GM10266 (cell line): ENCODE results near the gene XCR1.

Source experiments
- DNase-seq: peaks from one replicate; pipeline ENCODE4 v3.0.0; 2012; ENCODE audit errors: extremely low spot score
- TF ChIP-seq, protein P1 (sequence below): IDR thresholded peaks from 2 replicates; pipeline ENCODE4 v1.5.1; 2012; ENCODE audit warnings: mild to moderate bottlenecking, low read depth; ENCODE audit not compliant: control insufficient read depth, insufficient read depth; ENCODE audit errors: missing control alignments

Gene XCR1

DNA sequence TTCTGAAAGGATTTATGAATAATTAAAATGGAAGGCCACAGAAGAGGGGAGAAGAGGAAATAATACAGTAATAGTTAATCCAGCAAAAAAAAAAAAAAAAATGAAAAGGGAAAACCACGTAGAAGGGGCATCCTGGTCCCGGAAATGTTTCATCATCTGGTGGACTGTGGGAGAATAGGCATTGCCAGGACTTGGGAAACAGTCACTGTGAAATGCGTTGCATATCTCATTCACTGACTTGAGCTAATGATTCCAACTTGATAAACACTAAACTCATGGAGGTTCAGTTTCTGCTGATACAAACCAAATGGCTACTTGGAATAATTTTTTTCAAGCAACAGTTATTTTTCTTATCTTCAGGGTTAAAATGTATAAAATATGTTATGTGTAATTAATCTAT lies 3.2 kb downstream of the XCR1 start:
- no peak for DNase-seq
- TF ChIP-seq, protein P1, sequence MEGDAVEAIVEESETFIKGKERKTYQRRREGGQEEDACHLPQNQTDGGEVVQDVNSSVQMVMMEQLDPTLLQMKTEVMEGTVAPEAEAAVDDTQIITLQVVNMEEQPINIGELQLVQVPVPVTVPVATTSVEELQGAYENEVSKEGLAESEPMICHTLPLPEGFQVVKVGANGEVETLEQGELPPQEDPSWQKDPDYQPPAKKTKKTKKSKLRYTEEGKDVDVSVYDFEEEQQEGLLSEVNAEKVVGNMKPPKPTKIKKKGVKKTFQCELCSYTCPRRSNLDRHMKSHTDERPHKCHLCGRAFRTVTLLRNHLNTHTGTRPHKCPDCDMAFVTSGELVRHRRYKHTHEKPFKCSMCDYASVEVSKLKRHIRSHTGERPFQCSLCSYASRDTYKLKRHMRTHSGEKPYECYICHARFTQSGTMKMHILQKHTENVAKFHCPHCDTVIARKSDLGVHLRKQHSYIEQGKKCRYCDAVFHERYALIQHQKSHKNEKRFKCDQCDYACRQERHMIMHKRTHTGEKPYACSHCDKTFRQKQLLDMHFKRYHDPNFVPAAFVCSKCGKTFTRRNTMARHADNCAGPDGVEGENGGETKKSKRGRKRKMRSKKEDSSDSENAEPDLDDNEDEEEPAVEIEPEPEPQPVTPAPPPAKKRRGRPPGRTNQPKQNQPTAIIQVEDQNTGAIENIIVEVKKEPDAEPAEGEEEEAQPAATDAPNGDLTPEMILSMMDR: no peak

DNA sequence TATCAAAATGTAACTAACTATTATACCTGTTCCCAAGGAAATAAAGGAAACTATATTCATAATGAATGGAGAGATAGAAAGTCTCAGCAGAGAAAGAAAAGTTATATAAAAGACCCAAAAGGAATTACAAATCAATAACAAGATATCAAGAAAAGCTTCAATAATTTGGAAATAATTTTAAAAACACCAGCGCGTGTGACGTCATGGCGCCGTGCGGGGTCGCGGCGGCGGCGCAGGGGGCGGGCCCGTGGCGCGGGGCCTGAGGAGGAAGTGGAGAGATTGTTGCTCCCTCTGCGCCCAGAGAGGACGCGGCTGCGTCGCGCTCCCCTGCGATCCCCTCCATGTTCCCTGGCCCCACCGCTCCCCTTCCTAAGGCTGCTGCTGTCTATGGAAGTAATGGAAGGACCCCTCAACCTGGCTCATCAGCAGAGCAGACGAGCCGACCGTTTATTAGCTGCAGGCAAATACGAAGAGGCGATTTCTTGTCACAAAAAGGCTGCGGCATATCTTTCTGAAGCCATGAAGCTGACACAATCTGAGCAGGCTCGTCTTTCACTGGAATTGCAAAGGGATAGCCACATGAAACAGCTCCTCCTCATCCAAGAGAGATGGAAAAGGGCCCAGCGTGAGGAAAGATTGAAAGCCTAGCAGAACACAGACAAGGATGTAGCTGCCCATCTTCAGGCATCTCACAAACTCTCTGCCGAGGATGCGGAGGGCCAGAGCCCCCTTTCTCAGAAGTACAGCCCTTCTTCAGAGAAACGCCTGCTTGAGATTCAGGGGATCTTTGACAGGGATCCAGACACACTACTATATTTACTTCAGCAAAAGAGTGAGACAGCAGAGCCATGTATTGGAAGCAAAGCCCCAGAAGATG lies 4.1 kb downstream of the XCR1 start:
- DNase-seq: no peak
- TF ChIP-seq, protein P1: no peak

DNA sequence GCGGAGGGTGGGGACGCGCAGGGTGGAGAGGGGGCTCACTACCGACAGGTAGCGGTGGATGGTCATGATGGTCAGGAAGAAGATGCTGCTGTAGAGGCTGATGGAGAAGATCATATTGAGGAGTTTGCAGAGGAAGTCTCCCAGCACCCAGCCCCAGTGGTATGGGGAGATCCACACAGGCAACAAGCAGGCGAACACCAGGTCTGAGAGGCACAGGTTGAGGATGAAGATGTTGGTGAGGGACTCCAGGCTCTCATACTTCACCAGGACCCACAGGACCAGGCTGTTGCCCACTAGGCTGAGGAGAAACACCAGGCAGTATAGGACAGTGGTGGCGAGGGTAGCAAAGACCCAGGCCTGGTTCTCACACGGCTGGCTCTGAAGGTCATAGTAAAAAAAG lies 5.8 kb downstream of the XCR1 start:
- TF ChIP-seq, protein P1: no peak
- DNase-seq: no peak

DNA sequence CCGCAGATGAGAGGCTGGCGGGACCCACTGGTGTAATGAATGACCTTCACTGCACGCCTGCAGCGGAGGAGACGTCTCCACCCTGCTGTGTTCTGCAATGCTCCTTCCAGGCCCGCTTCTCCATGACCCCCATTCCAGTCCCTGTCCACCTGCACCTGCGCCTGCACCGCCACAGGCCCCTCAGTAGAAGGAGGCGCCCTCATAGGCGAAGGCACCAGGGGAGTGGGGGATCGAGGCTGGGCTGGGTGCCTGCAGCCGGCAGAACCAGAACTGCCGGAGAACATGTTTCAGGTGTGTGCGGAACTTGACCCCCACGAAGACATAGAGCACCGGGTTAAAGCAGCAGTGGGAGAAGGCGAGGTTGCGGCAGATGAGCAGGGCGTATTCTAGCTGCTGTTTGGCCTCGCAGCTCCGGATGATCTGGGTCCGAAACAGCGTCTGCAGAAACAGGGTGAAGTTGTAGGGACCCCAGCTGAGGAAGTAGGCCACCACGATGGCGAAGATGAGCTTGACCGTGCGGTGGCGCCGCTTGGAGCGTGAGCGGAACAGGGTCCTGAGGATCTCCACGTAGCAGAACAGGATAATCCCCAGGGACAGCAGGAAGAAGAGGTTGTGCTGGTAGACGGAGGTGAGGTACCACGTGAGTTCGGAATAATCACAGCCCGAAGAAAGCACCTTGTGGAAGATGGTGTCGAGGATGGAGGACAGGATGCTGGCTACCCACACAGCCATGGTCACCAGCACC lies 6.3 kb downstream of the XCR1 start:
- TF ChIP-seq, protein P1: no peak

DNA sequence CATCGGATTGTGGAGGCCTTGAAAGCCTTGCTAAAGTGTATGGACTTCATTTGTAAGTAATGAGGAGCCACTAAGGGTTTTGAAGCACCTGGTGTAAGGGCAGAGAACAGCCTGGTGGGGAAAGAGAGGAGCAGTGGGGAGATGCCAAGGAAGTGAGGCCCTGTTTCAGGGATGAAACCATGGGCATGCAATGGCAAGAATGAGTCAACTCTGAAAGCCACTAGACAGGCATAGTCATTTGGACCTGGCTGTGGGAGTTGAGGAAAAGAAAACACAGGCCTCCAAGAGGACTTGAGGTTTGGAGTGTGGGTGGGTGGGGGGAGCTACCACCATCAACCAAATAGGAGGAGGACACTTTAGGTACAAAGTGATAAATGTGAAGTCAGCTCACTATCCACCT lies 7.6 kb downstream of the XCR1 start:
- DNase-seq: no peak
- TF ChIP-seq, protein P1: no peak

More for the DNA sequence above, 6.3 kb downstream of the XCR1 start:
- no peak for DNase-seq

DNA sequence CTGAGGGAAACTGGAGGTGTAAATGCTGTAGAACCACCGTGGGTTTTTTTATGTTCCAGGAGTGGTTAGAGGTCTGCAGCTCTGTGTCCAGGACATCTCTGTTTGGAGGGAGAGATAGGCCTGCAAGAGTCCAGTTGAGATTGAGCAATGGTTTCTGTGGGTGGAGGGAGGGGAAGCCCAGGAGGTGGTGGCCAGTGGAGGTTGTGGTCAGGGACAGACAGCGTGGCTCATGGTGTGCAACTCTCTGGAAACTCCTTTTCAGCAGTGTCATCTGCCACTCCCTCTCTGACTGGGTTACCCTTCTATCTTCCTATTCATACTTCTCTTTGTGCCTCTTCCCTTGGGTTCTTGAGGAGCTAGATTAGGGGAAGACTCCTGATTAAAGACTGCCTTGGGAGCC lies 9.6 kb downstream of the XCR1 start:
- no peak for DNase-seq
- TF ChIP-seq, protein P1: no peak
